Peyer's patch (tissue), 4 donors: ENCODE data around the gene CASQ2.
A peak's percentile ranks its signal among the peaks of the same experiment; 100 is the strongest.

Source experiments
- CTCF ChIP-seq, 6 experiments: fragments of 450-650 bp in 4 of 6; fragments of 200-600 bp in 2 of 6; sonication (generic) in 1 of 6; IDR thresholded peaks; one replicate each; pipeline ENCODE4 v1.5.1; 2017 to 2019; ENCODE audit warnings: antibody characterized with exemption in 6 of 6, mild to moderate bottlenecking in 3 of 6, moderate library complexity in 1 of 6
- POLR2A ChIP-seq, 2 donors: fragments of 450-650 bp; IDR thresholded peaks; one replicate each; pipeline ENCODE4 v1.5.1; 2017; ENCODE audit warnings: antibody characterized with exemption in 2 of 2, mild to moderate bottlenecking in 2 of 2, moderate library complexity in 2 of 2

GRCh38 chr1:115764541-115764940 lies 4.0 kb downstream of the CASQ2 start:
- TF ChIP-seq CTCF (IDR thresholded peaks at IDR 0.05), result peak in 4 of 6 experiments; percentile 9 to 61 (median 54)
- no peak for TF ChIP-seq POLR2A (IDR thresholded peaks at IDR 0.05)
